H9 (cell line): ENCODE data around the gene ZYG11A. TPM values are rescaled to one million over a fixed set of nuclear protein-coding genes. Genes with fewer than 3 reads are reported as not detected.

Experiments used
- DNase-seq: peaks from one replicate; pipeline ENCODE4 v3.0.0-alpha.2; 2017
- H2AFZ ChIP-seq: one replicate; pipeline ENCODE4 v1.6.1; 2013; ENCODE audit warnings: mild to moderate bottlenecking, low read length, control low read depth, moderate library complexity
- H2AK5ac ChIP-seq: 2 replicates; pipeline ENCODE4 v1.6.1; 2013; ENCODE audit warnings: low read length, control low read depth, mixed read lengths; ENCODE audit not compliant: insufficient read length
- H2BK120ac ChIP-seq: one replicate; pipeline ENCODE4 v1.6.1; 2013; ENCODE audit warnings: low read depth, mild to moderate bottlenecking, low read length, control low read depth, inconsistent platforms; ENCODE audit not compliant: poor library complexity, severe bottlenecking
- H2BK12ac ChIP-seq: 2 replicates; pipeline ENCODE4 v1.6.1; 2013; ENCODE audit warnings: low read length, control low read depth, mixed read lengths, low read depth; ENCODE audit not compliant: insufficient read length
- H2BK15ac ChIP-seq: 2 replicates; pipeline ENCODE4 v1.6.1; 2013; ENCODE audit warnings: low read depth, low read length, control low read depth
- H2BK20ac ChIP-seq: one replicate; pipeline ENCODE4 v1.6.1; 2013; ENCODE audit warnings: low read depth, mild to moderate bottlenecking, low read length, control low read depth, inconsistent platforms; ENCODE audit not compliant: poor library complexity, severe bottlenecking
- H2BK5ac ChIP-seq: 2 replicates; pipeline ENCODE4 v1.6.1; 2013; ENCODE audit warnings: low read length, control low read depth, mixed read lengths; ENCODE audit not compliant: insufficient read length
- H3K14ac ChIP-seq: 2 replicates; pipeline ENCODE4 v1.6.1; 2013; ENCODE audit warnings: low read length, control low read depth; ENCODE audit not compliant: insufficient read depth
- H3K18ac ChIP-seq: 2 replicates; pipeline ENCODE4 v1.6.1; 2013; ENCODE audit warnings: low read depth, mild to moderate bottlenecking, mixed read lengths, low read length, control low read depth; ENCODE audit not compliant: insufficient read length
- H3K23ac ChIP-seq: 2 replicates; pipeline ENCODE4 v1.6.1; 2013; ENCODE audit warnings: low read length, control low read depth, mixed read lengths, low read depth; ENCODE audit not compliant: insufficient read length
- H3K23me2 ChIP-seq: 2 replicates; pipeline ENCODE4 v1.6.1; 2013; ENCODE audit warnings: low read depth, mild to moderate bottlenecking, mixed read lengths, low read length, control low read depth; ENCODE audit not compliant: insufficient read length, poor library complexity, severe bottlenecking
- H3K27ac ChIP-seq: 2 replicates; pipeline ENCODE4 v1.5.1; 2013; ENCODE audit warnings: low read length, control low read depth, mixed read lengths, low read depth; ENCODE audit not compliant: insufficient read length
- H3K27me3 ChIP-seq: 2 replicates; pipeline ENCODE4 v1.6.1; 2013; ENCODE audit warnings: low read length, control low read depth, inconsistent platforms; ENCODE audit not compliant: insufficient read depth
- H3K4ac ChIP-seq: 2 replicates; pipeline ENCODE4 v1.6.1; 2013; ENCODE audit warnings: low read depth, mild to moderate bottlenecking, control low read depth, inconsistent platforms, low read length, moderate library complexity
- H3K4me1 ChIP-seq: 2 replicates; pipeline ENCODE4 v1.6.1; 2013; ENCODE audit warnings: low read length, control low read depth, inconsistent platforms; ENCODE audit not compliant: insufficient read depth
- H3K4me2 ChIP-seq: 2 replicates; pipeline ENCODE4 v1.6.1; 2013; ENCODE audit warnings: low read length, control low read depth, mixed read lengths; ENCODE audit not compliant: insufficient read length, insufficient read depth
- H3K56ac ChIP-seq: 2 replicates; pipeline ENCODE4 v1.6.1; 2013; ENCODE audit warnings: low read depth, mild to moderate bottlenecking, mixed read lengths, low read length, control low read depth; ENCODE audit not compliant: insufficient read length
- H3K79me1 ChIP-seq: 2 replicates; pipeline ENCODE4 v1.6.1; 2013; ENCODE audit warnings: low read depth, mild to moderate bottlenecking, moderate library complexity, low read length, control low read depth, inconsistent platforms; ENCODE audit not compliant: insufficient read depth, poor library complexity, severe bottlenecking
- H3K79me2 ChIP-seq: 2 replicates; pipeline ENCODE4 v1.6.1; 2013; ENCODE audit warnings: low read length, control low read depth, inconsistent platforms; ENCODE audit not compliant: insufficient read depth
- H3K9ac ChIP-seq: 2 replicates; pipeline ENCODE4 v1.6.1; 2013; ENCODE audit warnings: low read length, control low read depth, mixed read lengths; ENCODE audit not compliant: insufficient read length; ENCODE audit errors: extremely low read depth
- H3K9me3 ChIP-seq: one replicate; pipeline ENCODE4 v1.6.1; 2013; ENCODE audit warnings: low read depth, low read length, inconsistent platforms; ENCODE audit not compliant: control insufficient read depth
- H3T11ph ChIP-seq: one replicate; pipeline ENCODE4 v1.6.1; 2013; ENCODE audit warnings: mild to moderate bottlenecking, low read length, control low read depth, inconsistent platforms
- H4K20me1 ChIP-seq: one replicate; pipeline ENCODE4 v1.6.1; 2013; ENCODE audit not compliant: control insufficient read depth, insufficient read length, insufficient read depth
- H4K5ac ChIP-seq: 2 replicates; pipeline ENCODE4 v1.6.1; 2013; ENCODE audit warnings: low read depth, mild to moderate bottlenecking, mixed read lengths, low read length, control low read depth; ENCODE audit not compliant: insufficient read length
- H4K8ac ChIP-seq: replicated peaks from 2 replicates; pipeline ENCODE4 v1.6.1; 2013; ENCODE audit warnings: low read length, control low read depth, mixed read lengths, low read depth; ENCODE audit not compliant: insufficient read length
- H4K91ac ChIP-seq: 2 replicates; pipeline ENCODE4 v1.6.1; 2013; ENCODE audit warnings: low read depth, mild to moderate bottlenecking, moderate library complexity, mixed read lengths, low read length, control low read depth; ENCODE audit not compliant: insufficient read length
- H3K27ac Mint-ChIP-seq, 3 experiments: 2 replicates in 2 of 3; 3 replicates in 1 of 3; pipeline ENCODE4 v1.8.0; 2020 to 2021; ENCODE audit warnings: mixed read lengths in 3 of 3, mild to moderate bottlenecking in 1 of 3, moderate library complexity in 1 of 3
- H3K27me3 Mint-ChIP-seq: 2 replicates; pipeline ENCODE4 v1.8.0; 2021; ENCODE audit warnings: low read depth, mild to moderate bottlenecking, moderate library complexity, mixed read lengths
- H3K36me3 Mint-ChIP-seq, 3 experiments: 2 replicates in 2 of 3; 3 replicates in 1 of 3; pipeline ENCODE4 v1.8.0; 2020 to 2021; ENCODE audit warnings: low read depth in 3 of 3, mixed read lengths in 3 of 3; ENCODE audit not compliant: insufficient read depth in 1 of 3
- H3K4me1 Mint-ChIP-seq, 2 experiments: 2 replicates each; pipeline ENCODE4 v1.8.0; 2020; ENCODE audit warnings: mixed read lengths in 2 of 2
- H3K4me3 Mint-ChIP-seq, 2 experiments: 2 replicates in 1 of 2; 3 replicates in 1 of 2; pipeline ENCODE4 v1.8.0; 2020 to 2021; ENCODE audit warnings: mild to moderate bottlenecking in 2 of 2, mixed read lengths in 2 of 2, moderate library complexity in 1 of 2
- H3K9me3 Mint-ChIP-seq, 2 experiments: 2 replicates in 1 of 2; 3 replicates in 1 of 2; pipeline ENCODE4 v1.8.0; 2020; ENCODE audit warnings: mild to moderate bottlenecking in 2 of 2, mixed read lengths in 2 of 2, moderate library complexity in 1 of 2
- WGBS: extraction: QIAGEN DNeasy Blood & Tissue Kit; methylation state at CpG from one replicate; pipeline ENCODE4 v1.1.7; 2013; ENCODE audit warnings: missing lambda C conversion rate, low lambda C conversion rate, mixed read lengths; ENCODE audit not compliant: insufficient read length; ENCODE audit errors: extremely low coverage; 5-methylcytosine and 5-hydroxymethylcytosine counted together
- total RNA-seq: library from RNA; stranded (reverse); gene quantifications from 2 replicates; pipeline ENCODE4 v1.2.1, GENCODE V29; 2021
- TF ChIP-seq, protein P1 (sequence below): fragments of 200-600 bp; sonication (generic); conservative IDR thresholded peaks from 3 replicates; pipeline ENCODE4 v1.8.0; 2021; ENCODE audit warnings: antibody characterized with exemption, mild to moderate bottlenecking

ZYG11A gene
- total RNA-seq, 1 experiment from 2014 or later: 2.1 TPM

DNA sequence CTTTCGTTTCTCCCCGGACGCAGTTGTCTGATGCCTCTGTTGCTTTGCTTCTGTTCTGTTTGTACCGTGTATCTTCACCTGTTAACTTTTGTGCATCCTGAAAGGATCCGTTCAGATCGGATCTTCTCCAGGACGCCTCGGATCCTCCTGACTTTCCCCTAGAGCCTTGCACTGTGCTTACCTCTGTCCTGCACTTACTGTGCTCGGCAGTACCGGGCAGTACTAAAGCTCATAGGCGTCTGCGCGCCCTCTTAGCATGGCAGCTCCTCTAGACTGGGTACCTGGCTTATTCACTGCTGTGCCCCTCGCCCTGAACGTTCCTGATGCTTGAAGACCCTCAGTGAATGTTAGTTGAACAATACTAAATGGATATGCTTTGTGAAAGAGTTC lies 85.5 kb downstream of the ZYG11A start:
- no peak overlapping the region for H2BK120ac ChIP-seq
- H3K4ac ChIP-seq: no peak overlapping the region
- no peak overlapping the region for H2BK12ac ChIP-seq
- H3K9me3 Mint-ChIP-seq: no peaks in the 10 kb centered on the region
- H2BK5ac ChIP-seq: no peak overlapping the region
- no peak overlapping the region for H3K27ac ChIP-seq
- H3K4me2 ChIP-seq: peak overlapping the region; percentile 58
- H3K56ac ChIP-seq: no peak overlapping the region
- peaks cover 11% of the 10 kb centered on the region for H3K23me2 ChIP-seq
- no peak overlapping the region for H3T11ph ChIP-seq
- H3K4me3 Mint-ChIP-seq: peak overlapping the region; percentile 60 to 80
- H3K79me2 ChIP-seq: no peaks in the 10 kb centered on the region
- no peaks in the 10 kb centered on the region for H3K79me1 ChIP-seq
- H3K14ac ChIP-seq: no peak overlapping the region
- no peak overlapping the region for H3K18ac ChIP-seq
- peaks cover 0 to 1% (median 0%) of the 10 kb centered on the region in 3 experiments; a peak in 1 of 7 replicates for H3K36me3 Mint-ChIP-seq
- H2AK5ac ChIP-seq: no peak overlapping the region
- no peaks in the 10 kb centered on the region for H3K9me3 ChIP-seq
- H3K27ac Mint-ChIP-seq: no peak overlapping the region
- H4K5ac ChIP-seq: no peak overlapping the region
- no peaks in the 10 kb centered on the region for H4K20me1 ChIP-seq
- H2BK20ac ChIP-seq: no peak overlapping the region
- no CpG with 5 or more reads among the region's 15 CpGs for WGBS
- no peak overlapping the region for H2AFZ ChIP-seq
- DNase-seq: no peak
- H2BK15ac ChIP-seq: no peak overlapping the region
- H3K4me1 Mint-ChIP-seq: peaks cover 7 to 10% of the 10 kb centered on the region in 2 experiments
- no peak overlapping the region for H3K9ac ChIP-seq
- peaks cover 12% of the 10 kb centered on the region; the same call in 1 of the 2 replicates for H3K27me3 ChIP-seq
- H3K27me3 Mint-ChIP-seq: peaks cover 57% of the 10 kb centered on the region
- TF ChIP-seq, protein P1, sequence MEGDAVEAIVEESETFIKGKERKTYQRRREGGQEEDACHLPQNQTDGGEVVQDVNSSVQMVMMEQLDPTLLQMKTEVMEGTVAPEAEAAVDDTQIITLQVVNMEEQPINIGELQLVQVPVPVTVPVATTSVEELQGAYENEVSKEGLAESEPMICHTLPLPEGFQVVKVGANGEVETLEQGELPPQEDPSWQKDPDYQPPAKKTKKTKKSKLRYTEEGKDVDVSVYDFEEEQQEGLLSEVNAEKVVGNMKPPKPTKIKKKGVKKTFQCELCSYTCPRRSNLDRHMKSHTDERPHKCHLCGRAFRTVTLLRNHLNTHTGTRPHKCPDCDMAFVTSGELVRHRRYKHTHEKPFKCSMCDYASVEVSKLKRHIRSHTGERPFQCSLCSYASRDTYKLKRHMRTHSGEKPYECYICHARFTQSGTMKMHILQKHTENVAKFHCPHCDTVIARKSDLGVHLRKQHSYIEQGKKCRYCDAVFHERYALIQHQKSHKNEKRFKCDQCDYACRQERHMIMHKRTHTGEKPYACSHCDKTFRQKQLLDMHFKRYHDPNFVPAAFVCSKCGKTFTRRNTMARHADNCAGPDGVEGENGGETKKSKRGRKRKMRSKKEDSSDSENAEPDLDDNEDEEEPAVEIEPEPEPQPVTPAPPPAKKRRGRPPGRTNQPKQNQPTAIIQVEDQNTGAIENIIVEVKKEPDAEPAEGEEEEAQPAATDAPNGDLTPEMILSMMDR: no peak
- no peak overlapping the region for H3K23ac ChIP-seq
- H4K91ac ChIP-seq: no peak overlapping the region
- no peak overlapping the region for H4K8ac ChIP-seq
- no peaks in the 10 kb centered on the region; the same call in 1 of the 2 replicates for H3K4me1 ChIP-seq
